GM23248 (cell line): ENCODE measurements around the gene FCN1. TPM values are rescaled to one million over a fixed set of nuclear protein-coding genes. Genes with fewer than 3 reads are reported as not detected.

ENCODE experiments used
- DNase-seq: peaks from one replicate; pipeline ENCODE4 v3.0.0-alpha.2; 2015
- H2AFZ ChIP-seq: fragments of 200-600 bp; sonication (generic); 2 replicates; pipeline ENCODE4 v1.6.1; 2016; ENCODE audit warnings: antibody characterized with exemption
- H3F3A ChIP-seq: fragments of 200-600 bp; sonication (generic); 2 replicates; pipeline ENCODE4 v1.6.1; 2016; ENCODE audit warnings: mild to moderate bottlenecking, antibody characterized with exemption, mixed run types; ENCODE audit not compliant: insufficient read depth
- H3K27ac ChIP-seq: fragments of 200-600 bp; sonication (generic); 2 replicates; pipeline ENCODE4 v1.5.1; 2016; ENCODE audit warnings: mild to moderate bottlenecking
- H3K27me3 ChIP-seq: fragments of 200-600 bp; sonication (generic); replicated peaks from 2 replicates; pipeline ENCODE4 v1.6.1; 2016; ENCODE audit warnings: mild to moderate bottlenecking; ENCODE audit not compliant: insufficient read depth
- H3K36me3 ChIP-seq: fragments of 200-600 bp; sonication (generic); 2 replicates; pipeline ENCODE4 v1.6.1; 2016; ENCODE audit warnings: low read depth, mild to moderate bottlenecking
- H3K4me1 ChIP-seq: fragments of 200-600 bp; sonication (generic); 2 replicates; pipeline ENCODE4 v1.6.1; 2016; ENCODE audit warnings: mild to moderate bottlenecking; ENCODE audit not compliant: insufficient read depth
- H3K4me2 ChIP-seq: fragments of 200-600 bp; sonication (generic); one replicate; pipeline ENCODE4 v1.6.1; 2016; ENCODE audit warnings: mild to moderate bottlenecking; ENCODE audit not compliant: unreplicated experiment
- H3K4me3 ChIP-seq: fragments of 200-600 bp; sonication (generic); 2 replicates; pipeline ENCODE4 v1.5.1; 2016; ENCODE audit warnings: mild to moderate bottlenecking
- H3K79me2 ChIP-seq: fragments of 200-600 bp; sonication (generic); 2 replicates; pipeline ENCODE4 v1.6.1; 2016; ENCODE audit warnings: mild to moderate bottlenecking; ENCODE audit not compliant: insufficient read depth
- H3K9ac ChIP-seq: fragments of 200-600 bp; sonication (generic); 2 replicates; pipeline ENCODE4 v1.6.1; 2016; ENCODE audit warnings: mild to moderate bottlenecking
- H3K9me2 ChIP-seq: fragments of 200-600 bp; sonication (generic); 2 replicates; pipeline ENCODE4 v1.6.1; 2016; ENCODE audit warnings: mixed run types, mild to moderate bottlenecking, moderate library complexity; ENCODE audit not compliant: insufficient read depth
- H3K9me3 ChIP-seq: fragments of 200-600 bp; sonication (generic); one replicate; pipeline ENCODE4 v1.6.1; 2017; ENCODE audit warnings: low read depth
- H4K20me1 ChIP-seq: fragments of 200-600 bp; sonication (generic); 2 replicates; pipeline ENCODE4 v1.6.0; 2016; ENCODE audit not compliant: insufficient read depth
- EZH2 ChIP-seq: fragments of 200-600 bp; sonication (generic); IDR thresholded peaks from 2 replicates; pipeline ENCODE4 v1.6.1; 2018; ENCODE audit warnings: antibody characterized with exemption, mild to moderate bottlenecking; ENCODE audit not compliant: insufficient read depth, poor library complexity, severe bottlenecking
- EZH2phosphoT487 ChIP-seq: fragments of 200-600 bp; sonication (generic); IDR thresholded peaks from 2 replicates; pipeline ENCODE4 v1.6.1; 2018; ENCODE audit warnings: antibody characterized with exemption, moderate library complexity, mild to moderate bottlenecking, low read depth; ENCODE audit not compliant: insufficient read depth
- WGBS, 2 experiments: methylation state at CpG; one replicate each; pipeline ENCODE4 v1.1.6; 2015 to 2017; ENCODE audit warnings: low lambda C conversion rate in 2 of 2, low coverage in 1 of 2; ENCODE audit errors: missing lambda C conversion rate in 2 of 2; 5-methylcytosine and 5-hydroxymethylcytosine counted together
- in situ Hi-C: fragments of 300-500 bp; cut with MboI; formaldehyde crosslinking; loops from 2 replicates; pipeline ENCODE4 v1.15.0; 2020
- polyA plus RNA-seq: library from polyadenylated mRNA; unstranded; fragments of >200 nt; fragmentation: Nextera tagmentation; extraction: Ambion mirVana; gene quantifications from 2 replicates; pipeline ENCODE4 v1.2.1, GENCODE V29; 2016
- total RNA-seq: library from RNA; depleted of rRNA; stranded (reverse); fragments of >200 nt; shearing (Covaris generic); gene quantifications from 2 replicates; pipeline ENCODE4 v1.2.3, GENCODE V29; 2014

FCN1 gene
- total and polyA plus RNA-seq, 2 experiments from 2014 or later, result not detected

DNA sequence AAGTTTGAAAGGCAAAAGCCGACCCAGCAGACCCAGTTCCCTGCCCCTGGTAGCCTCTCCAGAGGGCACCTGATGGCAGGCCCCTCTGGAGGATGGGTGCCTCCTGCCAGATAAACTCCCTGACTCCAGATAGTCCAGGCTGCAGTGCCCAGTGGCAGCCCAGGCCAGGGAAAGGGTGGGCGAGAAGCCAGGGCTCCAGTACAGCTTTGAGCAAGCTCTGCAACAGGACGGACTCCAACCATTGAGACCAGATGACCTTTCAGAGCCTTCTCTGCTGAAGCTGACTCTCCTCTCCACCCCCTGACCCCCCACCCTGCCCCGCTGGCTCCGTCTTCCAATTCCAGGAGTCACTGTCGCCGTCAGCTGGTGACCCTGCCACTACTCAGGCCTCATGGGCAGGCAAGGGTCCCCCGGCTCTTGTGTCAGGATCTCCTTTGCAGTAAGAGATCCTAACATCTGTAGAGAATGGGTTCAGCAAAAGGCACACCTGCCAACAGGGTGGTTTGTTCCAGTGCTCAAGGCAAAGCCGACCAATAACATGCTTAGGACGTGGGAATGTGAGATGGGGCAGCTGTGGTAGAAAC lies 15.5 kb upstream of the FCN1 start:
- TF ChIP-seq EZH2phosphoT487 (no peak), EZH2 (no peak)

DNA sequence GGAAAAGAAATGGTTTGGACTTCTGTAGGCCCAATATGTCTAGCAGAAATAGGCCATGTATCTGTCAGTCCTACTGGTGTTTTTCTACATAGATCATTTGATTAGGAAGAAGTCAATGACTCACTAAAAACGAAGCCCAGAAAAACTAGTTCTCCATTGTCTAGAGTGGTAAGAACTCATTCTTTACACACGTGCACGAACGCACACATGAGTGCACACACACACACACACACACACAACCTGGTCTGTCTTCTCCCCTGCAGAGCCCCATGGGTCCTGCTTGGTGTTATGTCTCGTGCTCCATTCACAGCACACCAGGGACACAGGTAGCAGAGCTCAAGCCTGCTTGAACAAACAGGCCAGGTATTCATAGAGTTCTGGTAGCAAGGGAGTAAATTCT lies 14.9 kb upstream of the FCN1 start:
- Histone ChIP-seq H3K9ac (no peak overlapping the region), H3K27me3 (peaks cover 37% of the 10 kb centered on the region), H3K4me3 (no peak overlapping the region), H3K4me1 (no peaks in the 10 kb centered on the region), H2AFZ (no peak overlapping the region), H3K9me3 (no peaks in the 10 kb centered on the region), H3K27ac (no peak overlapping the region), H3K9me2 (no peaks in the 10 kb centered on the region), H3K36me3 (no peaks in the 10 kb centered on the region), H3F3A (no peaks in the 10 kb centered on the region), H3K79me2 (no peaks in the 10 kb centered on the region), H4K20me1 (no peaks in the 10 kb centered on the region), H3K4me2 (no peak overlapping the region)
- DNase-seq, result no peak
- no peak for TF ChIP-seq EZH2phosphoT487
- no peak for TF ChIP-seq EZH2
- in situ Hi-C loops, result no loop called here
- WGBS, 2 experiments, result 55 to 69% methylated on average over 5 of the region's 5 CpGs

More for the DNA sequence above, 15.5 kb upstream of the FCN1 start:
- Histone ChIP-seq H3F3A (no peaks in the 10 kb centered on the region), H3K9me3 (no peaks in the 10 kb centered on the region), H3K4me1 (no peaks in the 10 kb centered on the region), H3K9me2 (no peaks in the 10 kb centered on the region), H3K4me3 (no peak overlapping the region), H4K20me1 (no peaks in the 10 kb centered on the region), H3K79me2 (no peaks in the 10 kb centered on the region), H3K27me3 (peaks cover 37% of the 10 kb centered on the region; the same call in 1 of the 2 replicates), H2AFZ (no peak overlapping the region), H3K9ac (no peak overlapping the region), H3K36me3 (no peaks in the 10 kb centered on the region), H3K4me2 (no peak overlapping the region), H3K27ac (no peak overlapping the region)
- no peak for DNase-seq
- in situ Hi-C loops, result no loop called here
- 59 to 61% methylated on average over 8 to 10 of the region's 10 CpGs for WGBS, 2 experiments

DNA sequence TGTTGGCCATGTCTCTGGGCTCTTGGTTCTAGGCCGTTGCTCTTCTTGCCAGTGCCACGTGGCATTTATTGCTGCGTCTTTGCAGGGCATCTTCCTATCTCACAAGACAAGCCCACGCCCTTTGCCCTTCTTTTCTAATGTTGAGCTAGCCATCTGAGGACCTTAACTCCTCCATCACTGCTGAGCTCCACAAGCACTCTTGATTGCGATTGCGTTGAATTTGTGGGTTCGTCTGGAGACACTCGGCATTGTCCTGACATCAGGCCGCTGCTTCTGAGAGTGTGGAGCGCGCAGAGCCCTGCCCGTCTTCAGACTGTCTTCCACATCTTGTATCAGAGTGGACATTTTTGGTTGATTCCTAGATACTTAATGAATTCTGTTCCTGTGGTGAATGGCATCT lies 14.5 kb upstream of the FCN1 start:
- Histone ChIP-seq H3K27me3 (peaks cover 37% of the 10 kb centered on the region), H4K20me1 (no peaks in the 10 kb centered on the region), H3K36me3 (no peaks in the 10 kb centered on the region), H3K9me2 (no peaks in the 10 kb centered on the region), H2AFZ (no peak overlapping the region), H3K9ac (no peak overlapping the region), H3K9me3 (no peaks in the 10 kb centered on the region), H3K27ac (no peak overlapping the region), H3K4me3 (no peak overlapping the region), H3F3A (no peaks in the 10 kb centered on the region), H3K4me1 (no peaks in the 10 kb centered on the region), H3K79me2 (no peaks in the 10 kb centered on the region), H3K4me2 (no peak overlapping the region)
- WGBS, 2 experiments, result 63 to 70% methylated on average over 12 of the region's 12 CpGs
- TF ChIP-seq EZH2, result no peak
- no peak for TF ChIP-seq EZH2phosphoT487
- no peak for DNase-seq
- in situ Hi-C loops, result no loop called here

DNA sequence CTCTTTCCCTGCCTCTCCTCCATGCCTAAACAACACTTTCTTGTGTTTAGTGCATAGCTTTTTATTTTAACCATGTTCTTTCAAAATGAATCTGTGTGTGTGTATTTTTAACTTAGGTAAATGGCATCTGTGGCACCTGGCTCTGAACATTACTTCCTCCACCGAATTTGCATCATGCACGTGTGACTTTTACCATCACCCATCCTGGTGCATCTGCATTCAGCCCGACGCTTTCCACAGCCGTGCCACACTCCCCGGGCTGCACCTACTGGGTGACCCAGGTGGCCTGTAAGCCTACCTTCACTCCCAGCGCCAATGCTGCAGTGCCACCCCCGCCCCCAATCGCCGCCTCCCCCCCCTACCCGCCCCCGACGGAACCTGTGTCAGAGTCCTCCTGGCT lies 12.7 kb upstream of the FCN1 start:
- no peaks in the 10 kb centered on the region for H4K20me1 ChIP-seq
- TF ChIP-seq EZH2phosphoT487 (no peak), EZH2 (no peak)
- H3K9ac ChIP-seq, result no peak overlapping the region
- no peaks in the 10 kb centered on the region for H3K79me2 ChIP-seq
- no peak overlapping the region for H2AFZ ChIP-seq
- H3K9me3 ChIP-seq, result no peaks in the 10 kb centered on the region
- H3K4me2 ChIP-seq, result no peak overlapping the region
- no peak overlapping the region for H3K4me3 ChIP-seq
- H3F3A ChIP-seq, result no peaks in the 10 kb centered on the region
- no peak overlapping the region for H3K27ac ChIP-seq
- in situ Hi-C loops, result no loop called here
- no peaks in the 10 kb centered on the region for H3K9me2 ChIP-seq
- H3K27me3 ChIP-seq, result peaks cover 22% of the 10 kb centered on the region
- H3K36me3 ChIP-seq, result no peaks in the 10 kb centered on the region
- DNase-seq, result no peak
- 60 to 61% methylated on average over 12 to 13 of the region's 13 CpGs for WGBS, 2 experiments
- H3K4me1 ChIP-seq, result no peaks in the 10 kb centered on the region
